NB4 (cell line): ENCODE measurements around the gene CD44.

ENCODE experiments used
- POLR2A ChIP-seq: IDR thresholded peaks from 2 replicates; pipeline ENCODE4 v1.6.1; 2011; ENCODE audit warnings: mild to moderate bottlenecking; ENCODE audit not compliant: insufficient read length; ENCODE audit errors: extremely low read depth
- TF ChIP-seq, protein P1 (sequence below): IDR thresholded peaks from one replicate; pipeline ENCODE4 v1.5.1; 2012; ENCODE audit warnings: low read depth, low read length

DNA sequence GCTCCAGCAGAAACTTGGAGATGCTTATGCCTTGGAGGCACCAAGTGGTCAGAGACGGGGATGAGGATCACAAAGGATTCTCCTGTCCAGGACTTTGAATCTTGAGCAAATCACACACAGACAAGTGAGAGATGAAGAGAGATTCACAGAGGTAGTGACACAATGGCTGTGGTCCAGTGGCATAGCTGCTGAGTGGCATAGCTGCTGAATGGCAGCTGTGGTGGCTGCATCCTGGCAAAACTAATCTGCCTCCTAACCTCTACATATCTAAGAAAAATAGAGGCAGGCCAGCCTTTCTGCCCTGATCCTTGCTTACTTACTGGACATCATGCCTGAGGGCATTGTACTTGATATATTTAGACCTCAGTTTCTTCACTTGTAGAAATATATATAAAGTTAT is 102.6 kb downstream of the CD44 start:
- TF ChIP-seq, protein P1, sequence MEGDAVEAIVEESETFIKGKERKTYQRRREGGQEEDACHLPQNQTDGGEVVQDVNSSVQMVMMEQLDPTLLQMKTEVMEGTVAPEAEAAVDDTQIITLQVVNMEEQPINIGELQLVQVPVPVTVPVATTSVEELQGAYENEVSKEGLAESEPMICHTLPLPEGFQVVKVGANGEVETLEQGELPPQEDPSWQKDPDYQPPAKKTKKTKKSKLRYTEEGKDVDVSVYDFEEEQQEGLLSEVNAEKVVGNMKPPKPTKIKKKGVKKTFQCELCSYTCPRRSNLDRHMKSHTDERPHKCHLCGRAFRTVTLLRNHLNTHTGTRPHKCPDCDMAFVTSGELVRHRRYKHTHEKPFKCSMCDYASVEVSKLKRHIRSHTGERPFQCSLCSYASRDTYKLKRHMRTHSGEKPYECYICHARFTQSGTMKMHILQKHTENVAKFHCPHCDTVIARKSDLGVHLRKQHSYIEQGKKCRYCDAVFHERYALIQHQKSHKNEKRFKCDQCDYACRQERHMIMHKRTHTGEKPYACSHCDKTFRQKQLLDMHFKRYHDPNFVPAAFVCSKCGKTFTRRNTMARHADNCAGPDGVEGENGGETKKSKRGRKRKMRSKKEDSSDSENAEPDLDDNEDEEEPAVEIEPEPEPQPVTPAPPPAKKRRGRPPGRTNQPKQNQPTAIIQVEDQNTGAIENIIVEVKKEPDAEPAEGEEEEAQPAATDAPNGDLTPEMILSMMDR = no peak
- no peak for TF ChIP-seq POLR2A
